Lower leg skin (tissue), 3 donors: ENCODE results near the gene ACAN.

Experiments used
- POLR2A ChIP-seq, 2 donors: fragments of 450-650 bp; IDR thresholded peaks; one replicate each; pipeline ENCODE4 v1.6.1; 2016 to 2017; ENCODE audit warnings: antibody characterized with exemption in 2 of 2, mild to moderate bottlenecking in 1 of 2, moderate library complexity in 1 of 2
- TF ChIP-seq, protein P1 (sequence below), 3 donors: fragments of 450-650 bp; IDR thresholded peaks; one replicate each; pipeline ENCODE4 v1.5.1; 2016; ENCODE audit warnings: antibody characterized with exemption in 3 of 3, mild to moderate bottlenecking in 3 of 3, moderate library complexity in 2 of 3

- TF ChIP-seq, protein P1, sequence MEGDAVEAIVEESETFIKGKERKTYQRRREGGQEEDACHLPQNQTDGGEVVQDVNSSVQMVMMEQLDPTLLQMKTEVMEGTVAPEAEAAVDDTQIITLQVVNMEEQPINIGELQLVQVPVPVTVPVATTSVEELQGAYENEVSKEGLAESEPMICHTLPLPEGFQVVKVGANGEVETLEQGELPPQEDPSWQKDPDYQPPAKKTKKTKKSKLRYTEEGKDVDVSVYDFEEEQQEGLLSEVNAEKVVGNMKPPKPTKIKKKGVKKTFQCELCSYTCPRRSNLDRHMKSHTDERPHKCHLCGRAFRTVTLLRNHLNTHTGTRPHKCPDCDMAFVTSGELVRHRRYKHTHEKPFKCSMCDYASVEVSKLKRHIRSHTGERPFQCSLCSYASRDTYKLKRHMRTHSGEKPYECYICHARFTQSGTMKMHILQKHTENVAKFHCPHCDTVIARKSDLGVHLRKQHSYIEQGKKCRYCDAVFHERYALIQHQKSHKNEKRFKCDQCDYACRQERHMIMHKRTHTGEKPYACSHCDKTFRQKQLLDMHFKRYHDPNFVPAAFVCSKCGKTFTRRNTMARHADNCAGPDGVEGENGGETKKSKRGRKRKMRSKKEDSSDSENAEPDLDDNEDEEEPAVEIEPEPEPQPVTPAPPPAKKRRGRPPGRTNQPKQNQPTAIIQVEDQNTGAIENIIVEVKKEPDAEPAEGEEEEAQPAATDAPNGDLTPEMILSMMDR (IDR thresholded peaks at IDR 0.05), result no peak
- no peak for TF ChIP-seq POLR2A (IDR thresholded peaks at IDR 0.05)
Measured at GRCh38 chr15:88917760-88918159, 114.5 kb downstream of the ACAN start.
